Thoracic aorta (tissue), 2 donors: Measurements from ENCODE around the gene ABCG4. TPM values are rescaled to one million over a fixed set of nuclear protein-coding genes. Genes with fewer than 3 reads are reported as not detected.
"Not testable (repeated sequence)": the region's sequence is repeated elsewhere in the genome, so short reads cannot be mapped to it uniquely, and the experiment has no call there.

Experiments used
- ATAC-seq: fragments of 150-250 bp; one replicate; pipeline ENCODE4 v1.8.0; 2017; ENCODE audit warnings: low read depth; ENCODE audit not compliant: insufficient number of reproducible peaks, low FRiP score
- DNase-seq: peaks from one replicate; pipeline ENCODE4 v3.0.0-alpha.2; 2020; ENCODE audit warnings: low spot score
- H3K27ac ChIP-seq, 2 donors: fragments of 200-600 bp; sonication (generic); 1 replicate in 1 of 2; 2 replicates in 1 of 2; pipeline ENCODE4 v1.5.1; 2016; ENCODE audit warnings: mild to moderate bottlenecking in 2 of 2, moderate library complexity in 2 of 2
- H3K27me3 ChIP-seq: fragments of 200-600 bp; sonication (generic); replicated peaks from 2 replicates; pipeline ENCODE4 v1.6.0; 2016; ENCODE audit warnings: mild to moderate bottlenecking; ENCODE audit not compliant: insufficient read depth
- H3K36me3 ChIP-seq: fragments of 200-600 bp; sonication (generic); one replicate; pipeline ENCODE4 v1.5.1; 2016
- H3K4me1 ChIP-seq, 2 donors: fragments of 200-600 bp; sonication (generic); 1 replicate in 1 of 2; 2 replicates in 1 of 2; pipeline versions ENCODE4 v1.5.1 to v1.6.0; 2016; ENCODE audit warnings: low read depth in 2 of 2, mild to moderate bottlenecking in 1 of 2; ENCODE audit not compliant: control insufficient read depth in 1 of 2
- H3K4me3 ChIP-seq: fragments of 200-600 bp; sonication (generic); 2 replicates; pipeline ENCODE4 v1.5.1; 2016; ENCODE audit warnings: mild to moderate bottlenecking
- H3K9me3 ChIP-seq: fragments of 200-600 bp; sonication (generic); 2 replicates; pipeline ENCODE4 v1.5.1; 2016
- total RNA-seq, 2 donors: library from RNA; depleted of rRNA; stranded (reverse); fragments of >200 nt; gene quantifications; one replicate each; pipeline versions ENCODE4 v1.1.0 to v1.2.3, GENCODE V29; 2016
- TF ChIP-seq, protein P1 (sequence below): fragments of 200-600 bp; sonication (generic); IDR thresholded peaks from one replicate; pipeline ENCODE4 v1.5.1; 2019; ENCODE audit warnings: antibody characterized with exemption

Gene ABCG4
- total RNA-seq, 2 donors from 2014 or later: 1.6 TPM; not detected in 1

DNA sequence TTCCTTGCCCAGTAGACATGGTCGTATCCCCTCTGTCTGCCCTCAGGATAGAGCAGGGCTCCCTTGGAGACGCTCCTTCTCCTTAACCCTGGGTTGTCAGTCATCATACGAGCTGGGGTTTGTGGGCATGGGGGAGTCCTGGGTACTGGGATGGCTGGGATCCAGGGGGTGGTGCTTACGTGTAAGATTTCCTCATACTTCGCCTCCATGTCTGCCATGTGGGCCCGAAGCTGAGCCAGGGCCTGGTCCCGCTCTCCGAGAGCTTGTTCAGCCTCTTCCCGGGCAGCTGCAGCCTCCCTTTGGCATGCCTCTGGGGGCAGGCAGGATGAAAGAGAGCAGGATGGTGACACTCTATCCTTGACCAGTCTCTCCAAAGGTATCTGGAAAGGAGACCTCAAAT, 41.7 kb downstream of the ABCG4 start:
- Histone ChIP-seq H3K27me3 (no peaks in the 10 kb centered on the region), H3K27ac (no peak overlapping the region), H3K4me3 (no peak overlapping the region), H3K36me3 (no peaks in the 10 kb centered on the region), H3K9me3 (no peaks in the 10 kb centered on the region), H3K4me1 (no peaks in the 10 kb centered on the region)
- DNase-seq (no peak), ATAC-seq (no peak)
- TF ChIP-seq, protein P1, sequence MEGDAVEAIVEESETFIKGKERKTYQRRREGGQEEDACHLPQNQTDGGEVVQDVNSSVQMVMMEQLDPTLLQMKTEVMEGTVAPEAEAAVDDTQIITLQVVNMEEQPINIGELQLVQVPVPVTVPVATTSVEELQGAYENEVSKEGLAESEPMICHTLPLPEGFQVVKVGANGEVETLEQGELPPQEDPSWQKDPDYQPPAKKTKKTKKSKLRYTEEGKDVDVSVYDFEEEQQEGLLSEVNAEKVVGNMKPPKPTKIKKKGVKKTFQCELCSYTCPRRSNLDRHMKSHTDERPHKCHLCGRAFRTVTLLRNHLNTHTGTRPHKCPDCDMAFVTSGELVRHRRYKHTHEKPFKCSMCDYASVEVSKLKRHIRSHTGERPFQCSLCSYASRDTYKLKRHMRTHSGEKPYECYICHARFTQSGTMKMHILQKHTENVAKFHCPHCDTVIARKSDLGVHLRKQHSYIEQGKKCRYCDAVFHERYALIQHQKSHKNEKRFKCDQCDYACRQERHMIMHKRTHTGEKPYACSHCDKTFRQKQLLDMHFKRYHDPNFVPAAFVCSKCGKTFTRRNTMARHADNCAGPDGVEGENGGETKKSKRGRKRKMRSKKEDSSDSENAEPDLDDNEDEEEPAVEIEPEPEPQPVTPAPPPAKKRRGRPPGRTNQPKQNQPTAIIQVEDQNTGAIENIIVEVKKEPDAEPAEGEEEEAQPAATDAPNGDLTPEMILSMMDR: no peak

GRCh38 chr11:119191265-119191664, 42.4 kb downstream of the ABCG4 start:
- ATAC-seq, H3K27ac ChIP-seq, H3K4me1 ChIP-seq, H3K36me3 ChIP-seq, H3K9me3 ChIP-seq, DNase-seq, H3K27me3 ChIP-seq, H3K4me3 ChIP-seq: not testable (repeated sequence)

- Histone ChIP-seq H3K27ac (no peak overlapping the region), H3K27me3 (no peaks in the 10 kb centered on the region), H3K36me3 (no peaks in the 10 kb centered on the region), H3K4me1 (no peaks in the 10 kb centered on the region), H3K4me3 (no peak overlapping the region), H3K9me3 (no peaks in the 10 kb centered on the region)
- DNase-seq: no peak
- ATAC-seq: no peak
- TF ChIP-seq, protein P1: no peak
Observed at GRCh38 chr11:119192111-119192510, 43.3 kb downstream of the ABCG4 start.

DNA sequence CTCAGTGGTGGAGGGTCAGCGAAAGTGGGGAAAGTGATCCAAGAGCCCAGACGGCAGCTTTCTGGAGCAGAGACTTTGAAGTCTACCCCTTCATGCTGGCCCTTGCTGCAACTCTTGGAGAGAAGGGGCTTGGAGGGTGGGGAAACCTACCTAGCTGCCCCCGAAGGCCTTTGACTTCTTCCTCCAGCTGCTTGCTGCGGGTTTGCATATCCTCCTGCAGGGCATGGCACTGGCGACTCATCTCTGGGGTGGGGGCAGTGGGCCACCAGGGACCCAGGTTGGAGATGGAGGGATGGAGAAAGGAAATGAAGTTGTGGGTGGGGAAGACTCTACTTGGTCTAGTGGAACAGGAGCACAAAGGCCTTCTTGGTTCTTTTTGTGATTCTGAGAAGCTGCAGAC, 44.1 kb downstream of the ABCG4 start:
- Histone ChIP-seq H3K4me3 (no peak overlapping the region), H3K4me1 (no peaks in the 10 kb centered on the region), H3K27ac (no peak overlapping the region), H3K27me3 (no peaks in the 10 kb centered on the region), H3K36me3 (no peaks in the 10 kb centered on the region), H3K9me3 (no peaks in the 10 kb centered on the region)
- TF ChIP-seq, protein P1: no peak
- DNase-seq: no peak
- ATAC-seq: no peak

GRCh38 chr11:119193626-119194025, 44.8 kb downstream of the ABCG4 start:
- TF ChIP-seq, protein P1: no peak
- Histone ChIP-seq H3K4me1 (no peaks in the 10 kb centered on the region), H3K27me3 (no peaks in the 10 kb centered on the region), H3K9me3 (no peaks in the 10 kb centered on the region), H3K36me3 (no peaks in the 10 kb centered on the region), H3K4me3 (no peak overlapping the region), H3K27ac (no peak overlapping the region)
- DNase-seq (no peak), ATAC-seq (no peak)

- DNase-seq: no peak
- Histone ChIP-seq H3K27me3 (no peaks in the 10 kb centered on the region), H3K4me1 (no peaks in the 10 kb centered on the region), H3K9me3 (no peaks in the 10 kb centered on the region), H3K36me3 (no peaks in the 10 kb centered on the region), H3K27ac (no peak overlapping the region), H3K4me3 (no peak overlapping the region)
- TF ChIP-seq, protein P1: no peak
- ATAC-seq: no peak
Observed at GRCh38 chr11:119194811-119195440, 46.1 kb downstream of the ABCG4 start.
